Neural crest cell (in vitro differentiated cells): Measurements from ENCODE around the gene CD58. TPM values are rescaled to one million over a fixed set of nuclear protein-coding genes. Genes with fewer than 3 reads are reported as not detected.
A peak's percentile ranks its signal among the peaks of the same experiment; 100 is the strongest.

Experiments
- DNase-seq: peaks from one replicate; pipeline ENCODE4 v3.0.0; 2021; ENCODE audit warnings: low read depth, mixed read lengths, low spot score
- H3K27ac Mint-ChIP-seq: one replicate; pipeline ENCODE4 v1.8.0; 2021; ENCODE audit warnings: mild to moderate bottlenecking, mixed read lengths; ENCODE audit not compliant: unreplicated experiment
- H3K27me3 Mint-ChIP-seq: 2 replicates; pipeline ENCODE4 v1.8.0; 2021; ENCODE audit warnings: low read depth, mild to moderate bottlenecking, mixed read lengths
- H3K36me3 Mint-ChIP-seq: 2 replicates; pipeline ENCODE4 v1.8.0; 2021; ENCODE audit warnings: low read depth, mild to moderate bottlenecking, mixed read lengths
- H3K4me1 Mint-ChIP-seq: 2 replicates; pipeline ENCODE4 v1.8.0; 2021; ENCODE audit warnings: mixed read lengths
- H3K4me3 Mint-ChIP-seq: one replicate; pipeline ENCODE4 v1.8.0; 2021; ENCODE audit warnings: mild to moderate bottlenecking, mixed read lengths
- H3K9me3 Mint-ChIP-seq: 2 replicates; pipeline ENCODE4 v1.8.0; 2021; ENCODE audit warnings: mixed read lengths
- total RNA-seq: library from RNA; stranded (reverse); gene quantifications from 2 replicates; pipeline ENCODE4 v1.2.1, GENCODE V29; 2021
- TF ChIP-seq, protein P1 (sequence below): fragments of 200-600 bp; sonication (generic); conservative IDR thresholded peaks from 2 replicates; pipeline ENCODE4 v1.5.0; 2021; ENCODE audit warnings: antibody characterized with exemption, mild to moderate bottlenecking

The CD58 gene
- total RNA-seq, 1 donor from 2014 or later: 7.1 TPM

DNA sequence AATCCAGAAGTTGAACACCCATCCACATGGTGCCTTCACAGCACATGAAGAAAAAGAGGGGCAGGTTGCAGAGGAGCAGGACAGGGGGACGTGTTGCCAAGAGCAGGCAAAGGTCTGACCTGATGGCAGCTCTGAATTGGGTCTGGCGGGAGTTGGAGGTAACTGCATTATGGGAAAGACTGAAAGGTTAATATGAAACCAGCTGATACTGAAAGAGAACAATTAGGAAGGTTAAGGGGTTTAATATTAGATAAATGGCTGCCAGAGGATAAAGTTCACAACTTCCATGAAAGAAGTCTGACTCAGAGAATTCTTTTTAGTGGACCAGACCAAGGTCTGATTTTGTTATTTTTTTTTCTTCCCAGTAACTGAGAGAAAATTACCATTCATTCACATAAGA is 76.1 kb downstream of the CD58 start:
- TF ChIP-seq, protein P1, sequence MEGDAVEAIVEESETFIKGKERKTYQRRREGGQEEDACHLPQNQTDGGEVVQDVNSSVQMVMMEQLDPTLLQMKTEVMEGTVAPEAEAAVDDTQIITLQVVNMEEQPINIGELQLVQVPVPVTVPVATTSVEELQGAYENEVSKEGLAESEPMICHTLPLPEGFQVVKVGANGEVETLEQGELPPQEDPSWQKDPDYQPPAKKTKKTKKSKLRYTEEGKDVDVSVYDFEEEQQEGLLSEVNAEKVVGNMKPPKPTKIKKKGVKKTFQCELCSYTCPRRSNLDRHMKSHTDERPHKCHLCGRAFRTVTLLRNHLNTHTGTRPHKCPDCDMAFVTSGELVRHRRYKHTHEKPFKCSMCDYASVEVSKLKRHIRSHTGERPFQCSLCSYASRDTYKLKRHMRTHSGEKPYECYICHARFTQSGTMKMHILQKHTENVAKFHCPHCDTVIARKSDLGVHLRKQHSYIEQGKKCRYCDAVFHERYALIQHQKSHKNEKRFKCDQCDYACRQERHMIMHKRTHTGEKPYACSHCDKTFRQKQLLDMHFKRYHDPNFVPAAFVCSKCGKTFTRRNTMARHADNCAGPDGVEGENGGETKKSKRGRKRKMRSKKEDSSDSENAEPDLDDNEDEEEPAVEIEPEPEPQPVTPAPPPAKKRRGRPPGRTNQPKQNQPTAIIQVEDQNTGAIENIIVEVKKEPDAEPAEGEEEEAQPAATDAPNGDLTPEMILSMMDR: no peak
- Mint-ChIP-seq H3K27me3 (no peaks in the 10 kb centered on the region), H3K36me3 (no peaks in the 10 kb centered on the region), H3K27ac (peak overlapping the region; percentile 94), H3K9me3 (no peaks in the 10 kb centered on the region), H3K4me3 (no peak overlapping the region), H3K4me1 (peaks cover 62% of the 10 kb centered on the region)
- no peak for DNase-seq

DNA sequence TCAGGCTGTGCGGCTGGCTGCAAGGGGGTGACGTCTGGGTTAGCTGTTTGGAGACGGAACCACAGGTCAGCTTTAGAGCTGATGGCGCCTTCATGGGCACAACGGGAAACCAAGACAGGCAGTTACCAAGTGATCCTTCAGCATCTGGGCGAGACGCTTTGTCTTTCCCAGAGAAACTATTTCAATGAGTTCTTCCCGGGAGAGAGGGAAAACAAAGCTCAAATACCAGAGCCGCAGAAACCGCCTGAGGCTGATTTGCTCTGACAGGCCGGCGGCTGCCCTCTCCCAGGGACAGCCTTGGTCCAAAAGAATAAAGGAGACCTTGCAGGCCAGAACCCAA is 76.5 kb downstream of the CD58 start:
- H3K27ac Mint-ChIP-seq: peak overlapping the region; percentile 94
- peak; percentile 32 for DNase-seq

DNA sequence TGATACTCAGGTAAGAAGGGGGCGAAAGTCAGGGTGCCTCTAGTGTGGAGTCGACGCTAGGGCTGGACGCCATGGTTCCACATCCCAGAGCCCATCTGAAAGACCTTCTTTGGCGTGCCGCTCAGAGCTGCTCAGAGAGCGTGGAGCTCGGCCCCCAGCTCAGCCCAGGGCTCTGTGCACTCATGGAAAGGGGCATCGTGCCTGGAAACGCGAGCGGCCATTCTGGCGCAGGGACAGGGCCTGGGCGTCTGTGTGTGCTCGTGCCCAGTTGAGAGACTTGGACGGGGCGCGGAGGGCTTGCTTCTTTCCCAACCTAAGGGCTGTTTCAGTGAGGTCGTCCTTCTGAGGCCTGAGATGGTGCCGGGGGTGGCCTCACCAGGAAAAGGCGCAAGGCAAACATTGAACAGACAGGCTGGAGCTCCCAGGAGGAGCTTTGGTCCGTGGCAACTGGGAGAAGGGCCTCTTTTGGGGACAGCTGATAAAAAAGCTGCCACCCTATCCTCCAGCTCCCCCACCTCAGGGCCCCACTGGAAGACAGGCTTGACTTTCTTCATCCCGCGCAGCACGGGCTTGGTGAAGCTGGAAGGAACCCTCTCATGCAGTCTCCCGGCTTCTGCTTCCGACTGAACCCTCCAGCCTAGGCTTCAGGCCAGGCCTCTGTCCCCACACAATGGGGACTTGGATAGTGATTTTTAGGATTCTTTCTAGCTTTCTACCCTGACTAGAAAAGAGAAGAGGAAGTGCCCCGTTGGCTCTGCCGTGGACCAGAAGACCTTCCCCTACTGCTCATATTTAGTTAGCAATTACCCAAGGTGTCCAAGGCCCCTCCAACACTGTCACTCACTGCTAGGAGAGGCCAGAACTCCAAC is 77.1 kb downstream of the CD58 start:
- TF ChIP-seq, protein P1: no peak
- peak overlapping the region; percentile 94 for H3K27ac Mint-ChIP-seq
- H3K27me3 Mint-ChIP-seq: no peaks in the 10 kb centered on the region
- H3K9me3 Mint-ChIP-seq: no peaks in the 10 kb centered on the region
- peaks cover 67% of the 10 kb centered on the region for H3K4me1 Mint-ChIP-seq
- H3K36me3 Mint-ChIP-seq: no peaks in the 10 kb centered on the region
- DNase-seq: no peak
- H3K4me3 Mint-ChIP-seq: peak overlapping the region; percentile 20

More for the DNA sequence above, 76.5 kb downstream of the CD58 start:
- Mint-ChIP-seq H3K36me3 (no peaks in the 10 kb centered on the region), H3K4me1 (peaks cover 66% of the 10 kb centered on the region), H3K9me3 (no peaks in the 10 kb centered on the region), H3K4me3 (peak overlapping the region; percentile 20), H3K27me3 (no peaks in the 10 kb centered on the region)
- TF ChIP-seq, protein P1: no peak

DNA sequence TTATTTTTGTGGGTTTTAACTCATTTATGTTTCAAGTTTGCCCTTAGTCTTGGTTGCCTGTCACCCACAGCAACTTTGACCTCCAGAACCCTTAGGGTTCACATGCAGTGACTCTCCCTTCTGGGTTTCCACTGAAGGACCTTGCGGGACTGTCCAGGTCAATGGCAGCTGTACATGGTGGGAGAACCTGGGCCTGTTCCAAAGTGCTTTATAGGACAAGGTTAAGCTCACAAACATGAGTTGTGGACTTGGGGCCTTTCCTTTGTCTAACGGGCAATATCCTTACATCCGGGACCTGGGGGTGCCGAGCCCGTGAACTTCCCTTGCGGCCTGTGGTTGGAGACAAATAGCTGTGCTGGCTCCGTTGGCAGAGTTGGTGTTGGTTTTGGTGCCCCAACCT is 77.8 kb downstream of the CD58 start:
- Mint-ChIP-seq H3K4me3 (no peak overlapping the region), H3K9me3 (no peaks in the 10 kb centered on the region), H3K27ac (no peak overlapping the region), H3K36me3 (no peaks in the 10 kb centered on the region), H3K4me1 (peaks cover 66% of the 10 kb centered on the region), H3K27me3 (no peaks in the 10 kb centered on the region)
- TF ChIP-seq, protein P1: no peak
- no peak for DNase-seq

DNA sequence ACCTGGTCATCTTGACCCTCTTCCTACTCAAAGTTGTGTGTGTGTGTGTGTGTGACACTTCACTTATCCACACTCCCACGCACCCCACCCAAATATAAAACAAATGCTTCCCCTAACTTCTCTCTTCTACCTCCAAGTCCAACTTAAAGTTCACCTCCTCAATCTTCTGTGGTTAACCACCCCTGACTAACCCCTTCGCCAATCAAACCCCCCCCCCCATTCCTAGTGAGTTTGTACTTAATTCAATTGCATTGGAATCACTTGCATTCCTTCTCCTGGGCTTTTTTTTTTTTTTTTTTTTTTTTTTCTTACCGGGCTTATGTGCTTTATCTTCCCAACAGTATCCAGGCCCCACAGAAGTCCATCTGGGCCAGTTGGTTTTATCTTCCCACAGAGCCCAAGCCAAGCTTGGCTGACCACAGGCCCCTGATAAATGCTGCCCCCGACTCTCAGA is 78.4 kb downstream of the CD58 start:
- no peaks in the 10 kb centered on the region for H3K27me3 Mint-ChIP-seq
- H3K36me3 Mint-ChIP-seq: no peaks in the 10 kb centered on the region
- H3K4me3 Mint-ChIP-seq: no peak overlapping the region
- TF ChIP-seq, protein P1: no peak
- H3K4me1 Mint-ChIP-seq: peaks cover 70% of the 10 kb centered on the region
- H3K27ac Mint-ChIP-seq: no peak overlapping the region
- H3K9me3 Mint-ChIP-seq: no peaks in the 10 kb centered on the region
- no peak for DNase-seq
